Neural progenitor cell (in vitro differentiated cells): ENCODE measurements around the gene CAV3.

Source experiments
- CTCF ChIP-seq: fragments of 200-600 bp; sonication (generic); IDR thresholded peaks from 2 replicates; pipeline ENCODE4 v1.5.1; 2017; ENCODE audit warnings: antibody characterized with exemption, mild to moderate bottlenecking
- EZH2 ChIP-seq: fragments of 200-600 bp; sonication (generic); IDR thresholded peaks from 2 replicates; pipeline ENCODE4 v1.6.1; 2017; ENCODE audit warnings: antibody characterized with exemption, mild to moderate bottlenecking, moderate library complexity
- EZH2phosphoT487 ChIP-seq: fragments of 200-600 bp; sonication (generic); IDR thresholded peaks from 2 replicates; pipeline ENCODE4 v1.6.1; 2017; ENCODE audit warnings: antibody characterized with exemption

- no peak for TF ChIP-seq CTCF
- TF ChIP-seq EZH2phosphoT487: no peak
- TF ChIP-seq EZH2: no peak
Measured at GRCh38 chr3:8766148-8766547, 32.5 kb downstream of the CAV3 start.
